Keratinocyte (primary cell): Measurements from ENCODE around the gene SBNO1. TPM values are rescaled to one million over a fixed set of nuclear protein-coding genes. Genes with fewer than 3 reads are reported as not detected.

Experiments used
- DNase-seq: peaks from one replicate; pipeline ENCODE4 v3.0.0-alpha.2; 2011; ENCODE audit warnings: low read depth, missing footprints, low spot score
- FAIRE-seq: peaks from 2 replicates; lab custom pipeline; 2011; peaks lifted over from hg19 to GRCh38; lab: Jason Lieb, UNC
- H2AFZ ChIP-seq: 2 replicates; pipeline ENCODE4 v1.6.0; 2012; ENCODE audit warnings: low read length, control low read depth, inconsistent platforms; ENCODE audit not compliant: control insufficient read depth
- H3K27ac ChIP-seq: 2 replicates; pipeline ENCODE4 v1.5.1; 2011; ENCODE audit warnings: low read length; ENCODE audit not compliant: control insufficient read depth, insufficient read depth
- H3K27me3 ChIP-seq: 3 replicates; pipeline ENCODE4 v1.6.0; 2011; ENCODE audit warnings: low read length; ENCODE audit not compliant: control insufficient read depth, insufficient read depth; ENCODE audit errors: extremely low read depth
- H3K36me3 ChIP-seq, 2 experiments: 2 replicates in 1 of 2; 3 replicates in 1 of 2; pipeline ENCODE4 v1.5.1; 2011; ENCODE audit warnings: low read length in 2 of 2, mild to moderate bottlenecking in 1 of 2; ENCODE audit not compliant: control insufficient read depth in 2 of 2, insufficient read depth in 2 of 2; ENCODE audit errors: extremely low read depth in 1 of 2
- H3K4me1 ChIP-seq: 3 replicates; pipeline ENCODE4 v1.5.1; 2011; ENCODE audit warnings: low read length; ENCODE audit not compliant: control insufficient read depth, insufficient read depth; ENCODE audit errors: extremely low read depth
- H3K4me2 ChIP-seq: 3 replicates; pipeline ENCODE4 v1.6.0; 2011; ENCODE audit warnings: low read depth, low read length; ENCODE audit not compliant: control insufficient read depth, insufficient read depth; ENCODE audit errors: extremely low read depth
- H3K4me3 ChIP-seq, 3 experiments: fragments of 200-600 bp in 1 of 3; sonication (generic) in 1 of 3; 2 replicates in 2 of 3; 3 replicates in 1 of 3; pipeline ENCODE4 v1.5.1; 2011 to 2016; ENCODE audit warnings: low read length in 3 of 3, mild to moderate bottlenecking in 3 of 3, control low read depth in 2 of 3, inconsistent platforms in 1 of 3, low read depth in 1 of 3, mixed read lengths in 1 of 3, mixed run types in 1 of 3, moderate library complexity in 1 of 3; ENCODE audit not compliant: control insufficient read depth in 2 of 3, insufficient read depth in 2 of 3; ENCODE audit errors: extremely low read depth in 1 of 3
- H3K79me2 ChIP-seq: 2 replicates; pipeline ENCODE4 v1.6.0; 2012; ENCODE audit warnings: low read length; ENCODE audit not compliant: control insufficient read depth, insufficient read depth
- H3K9ac ChIP-seq: 3 replicates; pipeline ENCODE4 v1.6.0; 2011; ENCODE audit warnings: low read length; ENCODE audit not compliant: control insufficient read depth, insufficient read depth; ENCODE audit errors: extremely low read depth
- H3K9me1 ChIP-seq: 3 replicates; pipeline ENCODE4 v1.6.0; 2011; ENCODE audit warnings: low read length; ENCODE audit not compliant: control insufficient read depth, insufficient read depth; ENCODE audit errors: extremely low read depth
- H3K9me3 ChIP-seq: 2 replicates; pipeline ENCODE4 v1.5.1; 2012; ENCODE audit warnings: low read depth, low read length; ENCODE audit not compliant: control insufficient read depth
- H4K20me1 ChIP-seq: 3 replicates; pipeline ENCODE4 v1.6.0; 2011; ENCODE audit warnings: low read length; ENCODE audit not compliant: control insufficient read depth, insufficient read depth; ENCODE audit errors: extremely low read depth
- EZH2 ChIP-seq: IDR thresholded peaks from one replicate; pipeline ENCODE4 v1.6.1; 2012; ENCODE audit warnings: inconsistent platforms, mild to moderate bottlenecking, low read length, moderate library complexity
- dilution Hi-C: fragments of 300-500 bp; cut with MboI; formaldehyde crosslinking; loops from one replicate; pipeline ENCODE4 v1.7.0; 2020; ENCODE audit warnings: low sequenced_read_pairs; ENCODE audit not compliant: extremely low pct_ligation_motif_present
- polyA plus RNA-seq, 5 experiments: library from polyadenylated mRNA; depleted of rRNA in 3 of 5; stranded (reverse) in 3 of 5; stranded (forward) in 1 of 5; unstranded in 1 of 5; fragments of >200 nt; gene quantifications; 1 replicate in 1 of 5; 2 replicates in 3 of 5; 3 replicates in 1 of 5; pipeline versions ENCODE4 v1.2.1 to v1.2.3, GENCODE V29; 2011 to 2012; ENCODE audit warnings: missing spikeins in 2 of 5, low read depth in 1 of 5, low replicate concordance in 1 of 5
- TF ChIP-seq, protein P1 (sequence below), 3 experiments: IDR thresholded peaks in 1 of 3; conservative IDR thresholded peaks in 1 of 3; optimal IDR thresholded peaks in 1 of 3; 2 replicates in 2 of 3; 3 replicates in 1 of 3; pipeline versions ENCODE3 to v1.5.1; 2011; ENCODE audit warnings: low read length in 3 of 3, mild to moderate bottlenecking in 3 of 3, moderate library complexity in 2 of 3, control low read depth in 1 of 3, inconsistent platforms in 1 of 3; ENCODE audit not compliant: insufficient read depth in 2 of 3; ENCODE audit errors: extremely low read depth in 1 of 3

SBNO1 gene
- polyA plus RNA-seq, 1 donor (not counting 4 experiments of a cell fraction or from before 2014, with no cell fraction given) = 18.4 TPM

DNA sequence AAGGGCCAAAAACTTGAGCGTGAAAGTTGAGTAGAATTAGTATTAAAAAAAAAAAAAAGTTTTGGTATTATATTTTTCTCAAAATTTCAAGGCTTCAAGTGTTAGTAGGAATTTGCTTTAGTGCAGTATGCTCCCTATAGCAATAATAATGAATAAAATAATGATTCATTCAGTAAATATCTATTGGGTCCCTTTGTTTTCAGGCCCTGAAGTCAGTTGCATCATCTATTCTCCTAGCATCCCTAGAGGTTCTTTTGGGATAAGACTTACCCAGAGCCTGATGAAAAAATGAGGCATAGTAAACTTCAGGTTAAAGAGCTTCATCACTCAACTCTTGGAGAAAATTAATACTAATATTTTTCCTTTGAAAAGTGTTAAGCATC is 20.3 kb upstream of the SBNO1 start:
- Histone ChIP-seq H3K27me3 (no peaks in the 10 kb centered on the region), H3K9ac (peak overlapping the region; percentile 65), H3K4me1 (peaks cover 22% of the 10 kb centered on the region), H4K20me1 (no peaks in the 10 kb centered on the region), H3K9me3 (no peaks in the 10 kb centered on the region), H3K4me2 (peak overlapping the region; percentile 86), H2AFZ (peak overlapping the region; percentile 87), H3K79me2 (peaks cover 29% of the 10 kb centered on the region), H3K9me1 (no peaks in the 10 kb centered on the region), H3K4me3 (peak overlapping the region; percentile 72 to 75 (median 72)), H3K36me3 (peaks cover 0 to 3% of the 10 kb centered on the region in 2 experiments), H3K27ac (peak overlapping the region; percentile 67)
- TF ChIP-seq, protein P1, sequence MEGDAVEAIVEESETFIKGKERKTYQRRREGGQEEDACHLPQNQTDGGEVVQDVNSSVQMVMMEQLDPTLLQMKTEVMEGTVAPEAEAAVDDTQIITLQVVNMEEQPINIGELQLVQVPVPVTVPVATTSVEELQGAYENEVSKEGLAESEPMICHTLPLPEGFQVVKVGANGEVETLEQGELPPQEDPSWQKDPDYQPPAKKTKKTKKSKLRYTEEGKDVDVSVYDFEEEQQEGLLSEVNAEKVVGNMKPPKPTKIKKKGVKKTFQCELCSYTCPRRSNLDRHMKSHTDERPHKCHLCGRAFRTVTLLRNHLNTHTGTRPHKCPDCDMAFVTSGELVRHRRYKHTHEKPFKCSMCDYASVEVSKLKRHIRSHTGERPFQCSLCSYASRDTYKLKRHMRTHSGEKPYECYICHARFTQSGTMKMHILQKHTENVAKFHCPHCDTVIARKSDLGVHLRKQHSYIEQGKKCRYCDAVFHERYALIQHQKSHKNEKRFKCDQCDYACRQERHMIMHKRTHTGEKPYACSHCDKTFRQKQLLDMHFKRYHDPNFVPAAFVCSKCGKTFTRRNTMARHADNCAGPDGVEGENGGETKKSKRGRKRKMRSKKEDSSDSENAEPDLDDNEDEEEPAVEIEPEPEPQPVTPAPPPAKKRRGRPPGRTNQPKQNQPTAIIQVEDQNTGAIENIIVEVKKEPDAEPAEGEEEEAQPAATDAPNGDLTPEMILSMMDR (optimal IDR thresholded peaks at IDR 0.05 in 1 of 3, IDR thresholded peaks at IDR 0.05 in 1 of 3, conservative IDR thresholded peaks at IDR 0.05 in 1 of 3; ENCODE audit: extremely low read depth in 1 of 3, insufficient read depth in 2 of 3, low read length in 3 of 3) = no peak
- TF ChIP-seq EZH2 = no peak
- DNase-seq = no peak
- dilution Hi-C loops = no loop called here
- no peak for FAIRE-seq

DNA sequence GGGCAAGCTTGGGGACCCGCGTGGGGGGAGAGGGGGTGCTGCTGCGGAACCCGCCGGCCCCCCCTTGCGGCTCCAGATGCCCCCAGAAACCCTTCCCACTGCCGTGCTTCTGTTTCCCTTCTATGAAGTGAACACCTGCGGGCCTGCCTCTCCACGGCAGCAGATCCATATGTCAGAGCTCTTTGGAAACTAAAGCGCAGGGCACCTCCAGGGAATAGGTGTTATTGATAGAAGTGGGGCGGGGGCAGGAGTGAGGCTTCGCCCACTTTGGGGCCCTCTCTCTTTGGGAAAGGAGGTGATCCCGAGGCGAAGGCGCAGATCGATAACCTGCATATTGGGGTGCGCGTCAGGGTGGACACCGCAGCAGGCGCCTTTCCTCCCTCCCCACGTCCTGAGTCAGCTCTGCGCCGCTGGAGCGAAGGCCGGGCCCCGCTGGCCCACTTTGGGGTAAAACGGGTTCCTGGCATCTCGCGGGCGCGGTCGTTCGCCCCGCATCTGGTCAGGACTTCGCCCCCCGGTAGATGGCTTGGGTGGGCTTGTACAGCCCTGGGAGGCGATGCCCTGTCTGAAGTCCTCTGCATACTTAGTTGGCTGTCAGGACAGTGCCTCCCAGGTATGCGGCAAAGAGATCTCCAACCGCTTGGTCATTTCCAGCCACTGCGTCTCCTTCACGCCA is 19.8 kb upstream of the SBNO1 start:
- Histone ChIP-seq H3K4me2 (peak overlapping the region; percentile 86), H3K27ac (peak overlapping the region; percentile 67), H3K36me3 (peaks cover 0 to 3% of the 10 kb centered on the region in 2 experiments), H3K9me1 (no peaks in the 10 kb centered on the region), H3K4me1 (peaks cover 23% of the 10 kb centered on the region), H3K4me3 (peak overlapping the region; percentile 72 to 75 (median 72)), H4K20me1 (no peaks in the 10 kb centered on the region), H3K79me2 (peaks cover 24% of the 10 kb centered on the region), H3K9me3 (no peaks in the 10 kb centered on the region), H2AFZ (peak overlapping the region; percentile 87), H3K27me3 (no peaks in the 10 kb centered on the region), H3K9ac (peak overlapping the region; percentile 65)
- FAIRE-seq (no peak), DNase-seq (no peak)
- TF ChIP-seq, protein P1 (optimal IDR thresholded peaks at IDR 0.05 in 1 of 3, IDR thresholded peaks at IDR 0.05 in 1 of 3, conservative IDR thresholded peaks at IDR 0.05 in 1 of 3; ENCODE audit: extremely low read depth in 1 of 3, insufficient read depth in 2 of 3, low read length in 3 of 3) = peak in 1 of 3 experiments; percentile 0
- no peak for TF ChIP-seq EZH2
- dilution Hi-C loops = no loop called here
